Measurements from ENCODE around the gene ANO10.
A peak's percentile ranks its signal among the peaks of the same experiment; 100 is the strongest.
"Not testable (repeated sequence)": the region's sequence is repeated elsewhere in the genome, so short reads cannot be mapped to it uniquely, and the experiment has no call there.

Gene ANO10

DNA sequence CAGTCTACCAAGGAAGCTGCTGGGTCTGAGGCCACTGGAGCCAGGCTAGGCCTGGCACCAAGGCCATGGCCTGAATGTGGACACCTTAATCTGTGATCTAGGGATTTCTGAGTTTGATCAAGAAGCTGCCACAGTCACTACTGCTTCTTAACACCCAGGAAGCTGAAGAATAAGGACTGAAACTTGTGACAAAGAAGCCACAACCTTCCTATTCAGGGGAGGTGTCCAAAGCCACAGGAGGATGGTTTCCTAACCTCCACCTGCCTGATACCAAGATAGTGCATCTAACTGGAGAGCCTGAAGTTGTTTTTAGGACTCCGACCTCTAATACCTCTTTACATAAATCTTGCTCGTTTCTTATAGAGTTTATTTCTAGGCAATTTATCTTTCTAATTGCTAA, 5.5 kb upstream of the ANO10 start:
- DNase-seq = no peak

DNA sequence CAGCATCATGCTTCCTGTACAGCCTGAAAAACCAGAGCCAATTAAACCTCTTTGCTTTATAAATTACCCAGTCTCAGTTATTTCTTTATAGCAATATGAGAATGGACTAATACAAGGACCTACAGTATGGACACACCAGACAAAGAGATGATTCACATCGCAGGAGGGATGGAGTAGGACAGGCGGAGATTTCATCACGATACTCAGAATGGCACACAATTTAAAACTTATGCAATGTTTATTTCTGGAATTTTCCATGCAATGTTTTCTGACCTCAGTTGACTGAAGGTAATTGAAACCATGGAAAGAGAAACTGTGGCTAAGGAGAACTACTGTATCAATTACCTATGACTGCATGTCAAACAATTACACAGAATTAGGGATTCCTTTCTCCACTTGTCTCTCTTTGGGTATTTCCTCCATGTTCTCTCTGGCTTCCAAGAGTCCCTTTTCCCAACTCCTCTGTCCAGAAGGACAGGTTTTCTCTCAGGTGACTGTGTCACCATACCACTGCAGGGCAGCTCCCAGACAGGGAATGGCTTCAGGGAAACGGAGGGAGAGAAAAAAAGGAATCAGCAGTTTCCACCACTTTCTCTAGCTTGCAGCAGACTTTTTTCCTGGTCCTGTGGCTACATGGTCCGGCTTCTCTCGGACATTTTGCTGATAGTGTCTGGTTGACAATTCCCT, 3.0 kb upstream of the ANO10 start:
- DNase-seq = no peak

DNA sequence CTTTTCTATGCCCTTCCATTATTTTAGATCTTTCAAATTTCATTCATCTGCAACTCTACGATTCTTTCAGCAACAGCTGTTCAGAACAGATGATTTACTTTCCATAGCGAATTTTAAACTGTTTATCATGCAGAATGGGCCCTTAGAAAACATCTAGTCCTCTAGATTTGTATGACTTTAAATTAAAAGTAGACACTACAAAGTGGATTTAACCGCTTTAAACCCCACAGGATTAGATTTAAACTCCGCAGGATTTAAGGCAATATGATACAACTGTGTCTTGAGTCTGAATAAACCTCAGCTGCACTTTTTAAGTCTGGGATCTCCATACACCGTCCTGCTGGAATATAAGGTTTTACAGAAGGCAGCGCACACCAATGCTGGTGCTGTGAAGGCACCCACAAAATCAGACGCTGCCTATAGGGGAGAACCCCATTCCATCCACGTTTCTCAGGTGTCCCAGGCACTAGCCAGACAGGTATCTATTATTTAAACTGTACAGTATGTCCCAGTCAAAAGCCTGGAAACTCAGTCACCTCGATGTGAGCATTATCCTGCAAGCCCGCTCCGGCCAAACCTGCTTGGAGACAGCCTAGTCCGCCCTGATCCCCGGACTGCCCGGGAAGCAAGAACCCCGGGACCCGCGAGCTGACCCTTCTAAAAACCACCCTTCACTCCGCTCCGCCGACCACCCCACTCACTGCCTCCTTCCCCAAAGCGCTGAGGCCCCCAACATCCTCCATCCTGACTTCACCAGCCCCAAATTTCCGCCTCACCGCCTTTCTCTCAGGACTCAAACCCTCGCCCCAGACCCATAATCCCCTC, 768 bp downstream of the ANO10 start:
- peak; percentile 21 for DNase-seq

DNA sequence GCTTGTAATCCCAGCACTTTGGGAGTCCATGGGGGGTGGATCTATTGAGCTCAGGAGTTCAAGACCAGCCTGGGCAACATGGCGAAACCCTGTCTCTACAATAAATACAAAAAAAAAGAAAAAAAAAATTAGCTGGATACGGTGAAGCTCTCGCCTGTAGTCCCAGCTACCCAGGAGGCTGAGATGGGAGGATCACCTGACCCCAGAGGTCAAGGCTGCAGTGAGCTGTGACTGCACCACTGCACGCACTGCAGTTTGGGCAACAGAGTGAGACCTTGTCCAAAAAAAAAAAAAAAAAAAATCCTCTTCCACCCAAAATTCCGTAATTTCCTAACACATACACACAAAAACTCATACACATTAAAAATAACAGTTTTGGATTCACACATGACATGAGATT, 2.2 kb downstream of the ANO10 start:
- no peak for DNase-seq

DNA sequence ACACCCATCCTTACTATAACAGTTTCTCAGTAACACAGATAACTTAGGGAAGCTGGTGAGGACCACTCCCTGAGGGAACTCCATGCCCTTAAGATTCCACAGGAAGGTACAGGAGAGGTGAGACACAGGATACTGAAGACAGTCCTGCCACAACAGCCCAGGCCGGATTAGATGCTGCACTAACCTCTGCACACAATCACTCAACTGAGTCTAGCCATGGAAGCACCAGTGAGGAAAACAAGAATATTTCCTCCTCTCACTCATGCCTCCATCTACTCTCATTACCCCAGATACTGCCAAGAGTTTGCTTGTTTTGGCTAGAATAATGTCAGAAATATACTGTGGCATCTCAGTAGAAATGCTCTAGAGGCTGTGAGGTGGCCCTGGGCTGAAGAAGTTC, 3.7 kb downstream of the ANO10 start:
- DNase-seq = no peak

DNA sequence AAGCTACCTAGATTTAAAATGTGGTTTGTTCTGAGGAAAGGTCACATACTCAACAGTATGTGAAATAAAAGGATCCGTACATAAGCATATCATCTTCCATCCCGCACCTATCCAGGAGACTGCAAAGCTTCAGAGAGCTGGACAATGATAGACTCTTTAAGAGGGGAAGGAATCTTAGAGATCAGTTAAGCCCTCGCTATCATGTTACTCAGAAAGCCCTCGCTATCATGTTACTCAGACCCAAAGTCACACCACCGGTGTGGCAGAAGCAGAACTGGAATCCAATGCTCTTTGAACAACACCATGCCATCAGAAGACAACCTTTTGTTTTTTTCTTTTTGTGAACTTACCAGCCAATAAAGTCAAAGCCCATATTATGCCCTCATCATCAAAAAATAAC, 5.8 kb downstream of the ANO10 start:
- DNase-seq = no peak

DNA sequence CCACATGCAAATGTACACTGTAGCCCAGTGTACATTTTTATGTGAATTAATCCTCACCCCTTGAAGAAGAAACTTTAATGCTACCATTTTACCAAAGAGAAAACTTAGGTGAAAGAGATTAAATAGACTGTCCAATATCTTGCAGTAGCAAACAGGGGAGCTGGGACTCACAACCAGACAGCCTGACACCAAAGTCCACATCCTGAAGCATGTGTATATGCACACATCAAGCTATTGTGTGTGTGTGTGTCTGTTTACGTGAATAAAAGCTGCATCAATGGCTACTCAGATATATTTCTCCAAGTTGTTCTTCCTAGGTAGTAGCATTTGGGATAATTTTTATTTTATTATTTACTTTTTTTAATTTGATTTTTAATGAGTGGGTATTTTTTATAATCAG, 6.7 kb downstream of the ANO10 start:
- DNase-seq = no peak

DNA sequence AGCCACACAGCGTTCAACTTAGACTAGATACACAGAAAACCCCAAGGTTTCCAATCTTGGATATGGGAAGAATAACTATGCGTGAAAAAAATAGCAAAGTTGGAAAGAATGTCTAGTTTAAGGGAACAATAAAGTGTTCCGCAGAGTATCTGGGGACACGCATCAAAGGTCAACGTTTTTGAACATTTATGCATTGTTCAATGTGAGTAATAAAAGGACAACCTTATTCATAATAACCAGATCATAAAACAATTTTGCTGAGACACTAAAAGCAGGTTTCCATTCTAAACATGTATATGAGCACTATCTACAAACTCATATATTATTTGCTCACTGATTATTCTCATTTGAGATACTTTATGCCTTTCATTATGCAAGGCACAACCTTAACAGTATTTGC, 7.8 kb downstream of the ANO10 start:
- no peak for DNase-seq

DNA sequence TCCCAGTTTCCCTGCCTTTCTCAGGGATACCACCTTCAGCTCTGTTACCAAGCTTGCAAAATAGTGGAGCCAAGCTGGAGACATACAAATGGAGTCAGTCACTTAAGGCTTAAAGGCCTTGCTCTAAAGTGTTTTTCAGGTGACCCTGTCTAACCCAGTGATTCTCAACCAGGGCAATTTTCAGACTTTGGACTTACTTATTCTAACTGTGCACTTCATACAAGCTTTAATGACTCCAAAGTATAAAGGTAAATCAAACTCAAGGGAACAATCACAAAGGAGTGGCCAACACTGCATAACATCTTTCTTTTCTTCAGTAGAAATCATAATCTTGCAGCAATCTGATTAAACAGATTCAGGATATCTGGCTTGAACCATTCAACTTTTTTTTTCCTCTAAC, 9.4 kb downstream of the ANO10 start:
- no peak for DNase-seq

DNA sequence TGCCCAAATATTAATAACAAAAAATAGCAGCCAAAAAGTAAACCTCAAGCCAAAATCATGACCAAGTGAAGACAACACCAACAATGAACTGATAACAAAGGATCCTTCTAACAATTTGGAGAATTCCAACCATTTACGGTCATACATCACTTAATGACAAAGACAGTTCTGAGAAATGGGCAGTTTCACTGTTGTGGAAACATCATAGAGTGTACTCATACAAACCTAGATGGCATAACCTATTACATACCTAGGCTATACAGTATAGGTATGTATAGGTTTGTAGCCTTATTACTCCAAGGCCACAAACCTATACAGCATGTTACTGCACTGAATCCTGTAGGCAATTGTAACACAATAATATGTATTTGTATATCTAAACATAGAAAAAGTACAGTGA, 12.4 kb downstream of the ANO10 start:
- no peak for DNase-seq

DNA sequence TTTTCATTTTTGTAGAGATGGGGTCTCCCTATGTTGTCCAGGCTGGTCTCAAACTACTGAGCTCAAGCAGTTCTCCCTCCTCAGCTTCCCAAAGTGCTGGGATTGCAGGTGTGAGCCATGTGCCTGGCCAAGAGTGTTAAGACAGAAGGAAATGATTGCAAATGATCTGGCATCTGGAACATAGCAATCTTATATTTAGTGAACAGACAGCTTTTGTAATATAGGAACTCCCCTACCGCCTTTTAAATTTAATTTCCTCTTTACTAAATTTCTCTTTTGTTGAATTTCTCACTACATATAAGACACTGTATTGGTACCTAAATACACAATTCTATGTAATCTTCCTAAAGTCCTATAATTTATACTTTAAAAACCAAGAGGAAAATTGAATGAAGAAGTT, 13.1 kb downstream of the ANO10 start:
- no peak for DNase-seq

DNA sequence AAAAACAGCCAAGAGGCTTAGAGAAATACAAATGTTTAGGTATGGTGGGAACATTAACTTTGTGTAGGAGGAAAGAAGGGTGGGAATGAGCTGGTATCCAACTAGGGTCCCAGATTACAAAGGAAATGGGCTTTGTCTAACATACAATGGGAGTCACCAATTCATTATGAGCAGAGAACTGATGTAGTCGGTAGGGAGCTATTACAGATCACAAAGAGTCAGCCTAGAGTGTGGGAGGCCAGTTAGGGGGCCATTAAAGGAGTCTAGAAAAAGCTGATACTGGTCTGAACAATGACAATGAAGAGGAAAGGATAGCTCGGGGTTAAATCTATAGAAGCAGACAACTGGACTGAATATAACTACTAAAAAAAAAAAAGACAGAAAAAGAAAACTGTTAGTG, 15.5 kb downstream of the ANO10 start:
- no peak for DNase-seq

DNA sequence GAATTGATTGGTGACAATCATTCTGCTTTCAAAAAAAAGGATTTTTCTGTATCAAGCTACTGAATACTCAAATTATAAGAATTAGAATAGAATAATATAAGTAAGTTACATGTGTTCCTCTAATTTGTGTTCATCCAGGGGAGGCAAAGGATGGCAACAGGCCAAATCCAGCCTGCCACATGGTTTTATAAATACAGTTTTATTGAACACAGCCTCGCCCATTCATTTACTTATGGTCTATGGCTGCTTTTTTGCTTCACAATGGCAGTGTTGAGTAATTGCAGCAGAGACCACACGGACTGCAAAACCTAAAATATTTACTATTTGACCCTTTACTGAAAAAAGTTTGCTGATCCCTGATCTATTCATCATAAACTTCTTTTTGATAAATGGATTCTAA, 21.9 kb downstream of the ANO10 start:
- not testable (repeated sequence) for DNase-seq

DNA sequence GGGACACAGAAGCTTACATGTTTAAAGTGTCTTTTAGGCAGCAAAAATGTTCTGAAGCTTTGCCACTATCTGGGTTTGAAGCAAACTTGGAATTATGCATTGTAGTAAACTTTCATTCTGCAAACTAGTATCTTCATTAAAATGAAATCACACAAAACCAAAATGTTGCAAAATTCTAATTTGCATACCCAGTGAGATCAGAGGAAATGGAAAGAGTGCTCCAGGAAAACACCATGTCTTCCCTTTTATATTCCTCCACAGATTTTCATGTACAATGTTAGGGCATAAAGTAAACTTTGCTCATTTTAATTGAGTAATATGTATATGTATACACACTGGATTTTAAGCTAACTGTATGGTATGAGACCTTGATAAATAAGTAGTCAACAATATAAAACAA, 23.9 kb downstream of the ANO10 start:
- DNase-seq = no peak

DNA sequence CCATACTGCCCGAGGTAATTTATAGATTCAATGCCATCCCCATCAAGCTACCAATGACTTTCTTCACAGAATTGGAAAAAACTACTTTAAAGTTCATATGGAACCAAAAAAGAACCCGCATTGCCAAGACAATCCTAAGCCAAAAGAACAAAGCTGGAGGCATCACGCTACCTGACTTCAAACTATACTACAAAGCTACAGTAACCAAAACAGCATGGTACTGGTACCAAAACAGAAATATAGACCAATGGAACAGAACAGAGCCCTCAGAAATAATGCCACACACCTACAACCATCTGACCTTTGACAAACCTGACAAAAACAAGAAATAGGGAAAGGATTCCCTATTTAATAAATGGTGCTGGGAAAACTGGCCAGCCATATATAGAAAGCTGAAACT, 25.6 kb downstream of the ANO10 start:
- DNase-seq = not testable (repeated sequence)

DNA sequence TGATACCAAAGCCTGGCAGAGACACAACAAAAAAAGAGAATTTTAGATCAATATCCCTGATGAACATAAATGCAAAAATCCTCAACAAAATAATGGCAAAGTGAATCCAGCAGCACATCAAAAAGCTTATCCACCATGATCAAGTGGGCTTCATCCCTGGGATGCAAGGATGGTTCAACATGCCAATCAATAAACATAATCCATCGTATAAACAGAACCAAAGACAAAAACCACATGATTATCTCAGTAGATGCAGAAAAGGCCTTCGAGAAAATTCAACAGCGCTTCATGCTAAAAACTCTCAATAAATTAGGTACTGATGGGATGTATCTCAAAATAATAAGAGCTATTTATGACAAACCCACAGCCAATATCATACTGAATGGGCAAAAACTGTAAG, 26.5 kb downstream of the ANO10 start:
- not testable (repeated sequence) for DNase-seq

DNA sequence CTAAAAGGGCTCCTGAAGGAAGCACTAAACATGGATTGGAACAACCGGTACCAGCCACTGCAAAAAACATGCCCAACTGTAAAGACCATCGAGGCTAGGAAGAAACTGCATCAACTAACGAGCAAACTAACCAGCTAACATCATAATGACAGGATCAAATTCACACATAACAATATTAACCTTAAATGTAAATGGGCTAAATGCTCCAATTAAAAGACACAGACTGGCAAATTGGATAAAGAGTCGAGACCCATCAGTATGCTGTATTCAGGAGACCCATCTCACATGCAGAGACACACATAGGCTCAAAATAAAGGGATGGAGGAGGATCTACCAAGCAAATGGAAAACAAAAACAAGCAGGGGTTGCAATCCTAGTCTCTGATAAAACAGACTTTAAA, 28.2 kb downstream of the ANO10 start:
- DNase-seq = not testable (repeated sequence)

DNA sequence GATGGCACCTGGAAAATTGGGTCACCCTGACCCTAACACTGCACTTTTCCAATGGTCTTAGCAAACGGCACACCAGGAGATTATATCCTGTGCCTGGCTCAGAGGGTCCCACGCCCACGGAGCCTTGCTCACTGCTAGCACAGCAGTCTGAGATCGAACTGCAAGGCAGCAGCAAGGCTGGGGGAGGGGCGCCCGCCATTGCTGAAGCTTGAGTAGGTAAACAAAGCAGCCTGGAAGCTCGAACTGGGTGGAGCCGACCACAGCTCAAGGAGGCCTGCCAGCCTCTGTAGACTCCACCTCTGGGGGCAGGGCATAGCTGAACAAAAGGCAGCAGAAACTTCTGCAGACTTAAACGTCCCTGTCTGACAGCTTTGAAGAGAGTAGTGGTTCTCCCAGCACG, 29.9 kb downstream of the ANO10 start:
- not testable (repeated sequence) for DNase-seq

DNA sequence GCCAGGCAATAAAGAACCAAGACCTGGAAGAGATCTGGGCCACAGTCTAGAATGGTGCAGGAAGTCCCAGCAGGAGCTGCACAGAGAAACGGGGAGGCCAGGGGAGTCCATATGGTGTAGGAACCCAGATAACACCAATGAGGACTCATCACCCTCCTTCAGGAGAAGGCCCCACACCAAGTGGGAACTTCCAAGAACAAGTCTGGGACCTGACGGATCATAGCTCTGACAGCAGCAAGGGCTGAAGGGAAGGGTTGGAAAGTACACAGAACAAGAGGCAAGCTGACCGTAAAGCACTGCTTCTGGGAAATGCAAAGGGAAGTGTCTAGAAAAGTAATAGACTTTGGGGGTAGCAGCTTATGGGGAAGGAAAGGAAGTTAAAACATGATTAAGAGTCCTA, 34.5 kb downstream of the ANO10 start:
- no peak for DNase-seq

DNA sequence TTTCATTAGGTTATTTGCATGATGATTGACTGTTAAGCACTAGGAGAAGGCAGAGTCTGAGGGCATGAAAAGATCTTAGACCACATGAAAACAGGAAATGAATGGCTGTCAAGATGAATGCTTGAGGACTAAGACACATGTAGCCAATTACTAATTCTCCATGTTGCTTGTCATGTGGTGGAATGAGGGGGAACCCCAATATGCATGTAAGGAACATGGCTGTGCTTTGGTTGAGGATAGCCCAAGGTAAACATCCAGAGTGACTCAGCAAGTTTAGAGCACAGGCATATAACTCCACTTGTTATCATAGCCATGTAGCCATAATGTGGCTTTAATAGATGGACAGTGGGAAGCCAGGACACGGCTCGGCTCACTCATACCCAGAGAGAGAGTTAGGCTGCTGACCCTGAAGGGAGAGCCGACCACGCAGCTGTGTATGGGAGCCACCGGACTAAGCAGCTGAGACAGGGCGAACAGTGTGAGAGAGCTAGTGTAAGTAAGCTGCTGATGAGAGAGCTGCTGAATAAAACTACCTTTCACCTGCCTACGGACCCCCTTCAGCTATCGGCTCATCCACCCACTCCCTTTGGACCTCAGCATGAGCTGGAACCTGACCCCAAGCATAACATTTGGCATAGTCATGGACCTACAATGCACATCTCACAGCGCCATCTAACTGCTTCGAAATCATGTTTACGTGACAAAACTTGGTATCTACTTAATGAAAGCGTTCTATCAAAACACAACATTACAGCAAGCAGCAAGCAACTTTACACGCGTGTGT, 37.6 kb downstream of the ANO10 start:
- DNase-seq = no peak

DNA sequence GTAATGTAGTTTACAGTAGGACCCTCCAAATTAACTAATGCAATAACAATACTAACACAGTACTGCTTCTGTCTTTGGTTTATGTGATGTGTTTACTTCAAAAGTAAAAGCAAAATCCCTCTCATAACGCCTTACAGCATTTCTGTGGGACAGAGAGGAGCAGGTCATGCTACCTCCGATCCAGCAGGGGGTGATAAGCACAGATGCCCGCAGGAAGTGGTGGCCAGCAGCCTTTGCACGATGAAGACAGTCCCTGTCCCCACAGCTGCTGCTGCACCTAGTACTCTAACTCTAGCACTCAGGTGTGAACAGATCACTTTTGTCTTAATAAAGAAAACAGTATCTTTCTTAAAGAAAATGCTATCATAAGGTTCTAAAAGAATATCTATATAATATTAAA, 38.3 kb downstream of the ANO10 start:
- DNase-seq = no peak

DNA sequence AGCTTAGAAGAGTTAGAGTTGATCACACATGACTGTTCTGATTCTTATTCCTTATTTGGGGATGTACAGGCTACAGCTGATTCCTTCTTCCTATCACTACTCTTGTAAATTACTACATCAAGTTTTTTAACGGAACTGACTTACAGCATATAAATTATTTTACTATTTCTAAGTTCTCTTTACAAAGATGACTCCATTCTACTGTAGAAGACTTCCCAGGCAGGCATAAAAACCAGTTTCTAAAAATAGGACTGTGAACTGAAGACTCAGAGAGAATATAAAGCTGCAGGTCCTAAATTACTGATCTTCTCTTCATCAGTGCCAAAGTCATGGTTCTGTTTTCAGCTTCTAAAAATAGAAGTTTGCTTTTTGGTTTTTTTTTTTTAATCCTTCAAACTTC, 38.9 kb downstream of the ANO10 start:
- no peak for DNase-seq

DNA sequence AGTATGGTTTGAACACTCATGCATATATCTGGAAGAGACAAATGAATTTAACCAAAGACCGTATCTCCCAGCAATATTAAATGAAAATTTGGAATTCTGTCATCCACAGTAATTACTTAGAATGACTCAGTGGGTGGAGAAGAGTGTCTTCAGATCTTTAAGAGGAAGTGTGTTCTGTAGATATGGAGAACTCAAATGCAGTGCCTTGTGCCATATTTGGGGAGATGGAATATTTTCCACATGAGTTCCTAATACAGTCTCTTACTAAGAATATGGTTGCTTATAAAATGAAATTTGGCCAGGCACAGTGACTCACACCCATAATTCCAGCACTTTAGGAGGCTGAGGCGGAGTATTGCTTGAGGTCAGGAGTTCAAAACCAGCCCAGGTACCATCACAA, 40.5 kb downstream of the ANO10 start:
- no peak for DNase-seq

DNA sequence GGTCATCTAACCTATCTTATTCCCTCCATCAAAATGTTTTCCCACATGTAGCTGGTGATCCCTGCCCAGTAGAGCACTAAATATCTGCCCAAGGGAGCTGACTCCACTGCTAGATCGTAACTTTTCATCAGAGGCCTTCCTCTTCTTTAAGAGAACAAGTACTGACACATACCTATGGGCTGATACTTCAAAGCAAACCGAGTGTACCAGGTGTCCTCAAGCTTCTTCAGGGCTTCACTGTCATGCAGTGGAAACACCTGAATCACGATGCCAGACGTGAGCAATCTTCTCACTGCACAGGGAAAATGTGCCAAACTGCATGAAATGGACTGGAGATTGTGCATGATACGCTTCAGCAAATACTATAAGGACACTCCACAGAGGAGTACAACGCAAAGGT, 41.6 kb downstream of the ANO10 start:
- DNase-seq = no peak

Data from activated T-cell treated with anti-CD3 and anti-CD28 coated beads, Interleukin-2, amount 50 U/mL, for 1 hour (primary cell).